ENCODE data around the gene AGBL1.

DNA sequence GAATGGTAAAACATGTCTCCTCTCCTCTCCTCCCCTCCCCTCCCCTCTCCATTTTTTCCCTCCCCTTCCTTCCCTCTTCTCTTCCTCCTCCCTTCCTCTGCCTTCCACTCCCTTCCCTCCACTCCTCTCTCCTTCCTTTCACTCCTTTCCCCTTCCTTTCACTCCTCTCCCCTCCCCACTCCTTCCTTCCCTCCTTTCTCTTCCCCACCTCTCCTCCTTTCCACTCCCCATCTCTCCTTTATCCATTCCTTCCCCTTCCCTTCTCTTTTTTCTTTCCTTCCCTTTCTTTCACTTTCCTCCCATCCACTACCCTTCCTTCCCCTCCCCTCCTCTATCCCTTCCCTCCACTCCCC is 621.9 kb downstream of the AGBL1 start:
- TF ChIP-seq, protein P1, sequence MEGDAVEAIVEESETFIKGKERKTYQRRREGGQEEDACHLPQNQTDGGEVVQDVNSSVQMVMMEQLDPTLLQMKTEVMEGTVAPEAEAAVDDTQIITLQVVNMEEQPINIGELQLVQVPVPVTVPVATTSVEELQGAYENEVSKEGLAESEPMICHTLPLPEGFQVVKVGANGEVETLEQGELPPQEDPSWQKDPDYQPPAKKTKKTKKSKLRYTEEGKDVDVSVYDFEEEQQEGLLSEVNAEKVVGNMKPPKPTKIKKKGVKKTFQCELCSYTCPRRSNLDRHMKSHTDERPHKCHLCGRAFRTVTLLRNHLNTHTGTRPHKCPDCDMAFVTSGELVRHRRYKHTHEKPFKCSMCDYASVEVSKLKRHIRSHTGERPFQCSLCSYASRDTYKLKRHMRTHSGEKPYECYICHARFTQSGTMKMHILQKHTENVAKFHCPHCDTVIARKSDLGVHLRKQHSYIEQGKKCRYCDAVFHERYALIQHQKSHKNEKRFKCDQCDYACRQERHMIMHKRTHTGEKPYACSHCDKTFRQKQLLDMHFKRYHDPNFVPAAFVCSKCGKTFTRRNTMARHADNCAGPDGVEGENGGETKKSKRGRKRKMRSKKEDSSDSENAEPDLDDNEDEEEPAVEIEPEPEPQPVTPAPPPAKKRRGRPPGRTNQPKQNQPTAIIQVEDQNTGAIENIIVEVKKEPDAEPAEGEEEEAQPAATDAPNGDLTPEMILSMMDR (IDR thresholded peaks at IDR 0.05), result no peak
- TF ChIP-seq POLR2A (IDR thresholded peaks at IDR 0.05), result no peak

Data from heart left ventricle (tissue), 13 donors.